Right cardiac atrium (tissue), 5 donors: ENCODE data around the gene WRNIP1. TPM values are rescaled to one million over a fixed set of nuclear protein-coding genes. Genes with fewer than 3 reads are reported as not detected.

ENCODE experiments used
- ATAC-seq, 2 donors: fragments of 200-7000 bp; cut with Tn5 transposase; one replicate each; pipeline versions ENCODE4 v1.8.0 to v1.9.1; 2020; ENCODE audit warnings: moderate library complexity in 2 of 2, mild to moderate bottlenecking in 1 of 2
- DNase-seq, 3 donors: peaks; one replicate each; pipeline ENCODE4 v3.0.0-alpha.2; 2020
- H3K27ac ChIP-seq: one replicate; pipeline ENCODE4 v1.5.1; 2013; ENCODE audit warnings: mild to moderate bottlenecking, low read length, control low read depth, moderate library complexity
- H3K27me3 ChIP-seq: one replicate; pipeline ENCODE4 v1.6.1; 2013; ENCODE audit not compliant: control insufficient read depth, insufficient read depth
- H3K4me1 ChIP-seq: one replicate; pipeline ENCODE4 v1.6.1; 2013; ENCODE audit warnings: low read length; ENCODE audit not compliant: control insufficient read depth, insufficient read depth
- H3K4me3 ChIP-seq: one replicate; pipeline ENCODE4 v1.5.1; 2013; ENCODE audit warnings: low read length, control low read depth
- H3K9me3 ChIP-seq: one replicate; pipeline ENCODE4 v1.6.1; 2013; ENCODE audit warnings: low read length; ENCODE audit not compliant: control insufficient read depth
- WGBS: extraction: QIAGEN DNeasy Blood & Tissue Kit; methylation state at CpG from one replicate; pipeline ENCODE4 v1.1.7; 2013; 5-methylcytosine and 5-hydroxymethylcytosine counted together
- intact Hi-C, 4 donors: fragments of 100-400 bp; cut with DNase I; formaldehyde crosslinking; loops; one replicate each; pipeline versions ENCODE4 v1.11.0 to v1.14.0; 2022 to 2023
- polyA plus RNA-seq: library from polyadenylated mRNA; stranded (reverse); fragments of 200-250 nt; gene quantifications from one replicate; pipeline ENCODE4 v1.2.3, GENCODE V29; 2013
- total RNA-seq, 4 donors: library from RNA; stranded (reverse); fragmentation: NEBNext Ultra II Directional; extraction: Animal tissue kit (Norgen Biotek cat#: 25700); gene quantifications; one replicate each; pipeline ENCODE4 v1.2.1, GENCODE V29; 2021
- donor health status: healthy with polysubstance abuse.
- donor health status: DM: no; HTN: yes; CAD: no.
- donor health status: DM: no; HTN: no; CAD: no.
- donor health status: DM: no; HTN: yes; CAD: no; lungs with severe emphysema.
- donor health status: DM: yes; HTN: yes; CAD: no.

The WRNIP1 gene
- total and polyA plus RNA-seq, 5 donors, result 34.7 to 49.3 (median 44.1) TPM

GRCh38 chr6:2790588-2791449, 25.6 kb downstream of the WRNIP1 start:
- peak; percentile 85 to 87 for ATAC-seq
- Histone ChIP-seq H3K4me3 (no peak overlapping the region), H3K27ac (peak overlapping the region; percentile 62), H3K4me1 (peaks cover 5% of the 10 kb centered on the region), H3K9me3 (no peaks in the 10 kb centered on the region), H3K27me3 (no peaks in the 10 kb centered on the region)
- 37% methylated on average over 11 of the region's 11 CpGs for WGBS
- intact Hi-C loops, result loop anchor here in 3 of 4 donors (5.0 to 10.0 kb wide), 3 partner anchors 51 to 144 kb away; partner anchors contain the start of gene SERPINB1 (in 3 of the 3)
- peak; percentile 61 to 80 (median 72) for DNase-seq

- H3K4me3 ChIP-seq, result no peak overlapping the region
- WGBS, result 55% methylated on average over 4 of the region's 4 CpGs
Observed at GRCh38 chr6:2791450-2791974, 26.3 kb downstream of the WRNIP1 start.

DNA sequence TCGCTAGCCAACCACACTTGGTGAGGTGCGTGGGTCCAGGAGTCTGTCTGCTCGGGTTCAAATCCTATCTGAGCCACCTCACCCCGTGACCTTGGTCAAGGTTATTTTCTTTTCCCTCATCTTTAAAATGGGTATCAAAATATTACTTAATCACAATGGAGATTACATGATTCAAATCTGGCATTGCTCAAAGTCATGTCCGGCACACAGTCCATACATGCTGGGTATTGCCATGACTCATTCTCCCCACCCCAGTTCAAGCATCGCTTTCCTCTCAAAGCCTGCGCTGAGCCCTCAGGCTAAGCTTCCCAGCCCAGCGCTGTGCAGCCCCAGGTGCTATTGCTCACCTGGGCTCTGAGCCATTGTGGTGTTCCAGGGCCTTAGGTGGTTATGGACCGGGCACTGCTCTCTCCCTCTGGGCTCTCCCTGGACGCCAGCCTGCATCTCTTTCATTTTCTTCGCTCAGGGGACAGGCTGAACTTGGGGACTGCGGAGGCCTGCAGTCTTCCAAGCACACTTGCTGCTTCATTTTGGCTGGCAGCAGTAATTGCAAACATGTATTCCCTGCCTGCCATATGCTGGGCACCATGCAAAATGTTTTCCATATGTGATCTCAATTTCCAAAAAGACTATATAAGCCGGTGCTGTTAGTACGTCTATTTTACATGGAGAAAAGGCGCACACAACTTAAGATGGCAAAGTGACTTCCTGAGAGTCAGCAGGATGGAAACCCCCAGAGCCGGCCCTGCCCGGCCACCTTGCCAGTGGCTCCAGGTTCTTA, 27.3 kb downstream of the WRNIP1 start:
- no peak for DNase-seq
- intact Hi-C loops, result loop anchor here in 3 of 4 donors (5.0 to 10.0 kb wide), 3 partner anchors 50 to 142 kb away; partner anchors contain the start of gene SERPINB1 (in 3 of the 3)
- 94% methylated on average over 17 of the region's 17 CpGs for WGBS
- H3K27ac ChIP-seq, result peak overlapping the region; percentile 28
- H3K9me3 ChIP-seq, result no peaks in the 10 kb centered on the region
- no peak overlapping the region for H3K4me3 ChIP-seq
- H3K27me3 ChIP-seq, result no peaks in the 10 kb centered on the region
- ATAC-seq, result no peak
- peaks cover 5% of the 10 kb centered on the region for H3K4me1 ChIP-seq

More at GRCh38 chr6:2791450-2791974, 26.3 kb downstream of the WRNIP1 start:
- DNase-seq, result no peak
- Histone ChIP-seq H3K4me1 (peaks cover 5% of the 10 kb centered on the region), H3K27ac (no peak overlapping the region), H3K27me3 (no peaks in the 10 kb centered on the region), H3K9me3 (no peaks in the 10 kb centered on the region)
- ATAC-seq, result no peak
- intact Hi-C loops, result loop anchor here in 3 of 4 donors (5.0 to 10.0 kb wide), 3 partner anchors 51 to 143 kb away; partner anchors contain the start of gene SERPINB1 (in 3 of the 3)

GRCh38 chr6:2793534-2794151, 28.4 kb downstream of the WRNIP1 start:
- ATAC-seq (peak; percentile 6 to 14), DNase-seq (peak in 2 of 3 donors; percentile 34 to 60)
- no peak overlapping the region for H3K27ac ChIP-seq
- H3K27me3 ChIP-seq, result no peaks in the 10 kb centered on the region
- H3K4me3 ChIP-seq, result no peak overlapping the region
- no peaks in the 10 kb centered on the region for H3K9me3 ChIP-seq
- intact Hi-C loops, result loop anchor here in 3 of 4 donors (5.0 to 10.0 kb wide), 3 partner anchors 49 to 141 kb away; partner anchors contain the start of gene SERPINB1 (in 3 of the 3)
- 45% methylated on average over 9 of the region's 9 CpGs for WGBS
- peaks cover 5% of the 10 kb centered on the region for H3K4me1 ChIP-seq

GRCh38 chr6:2794171-2794730, 29.1 kb downstream of the WRNIP1 start:
- DNase-seq (no peak), ATAC-seq (no peak)
- no peak overlapping the region for H3K27ac ChIP-seq
- no peak overlapping the region for H3K4me3 ChIP-seq
- H3K9me3 ChIP-seq, result no peaks in the 10 kb centered on the region
- intact Hi-C loops, result loop anchor here in 3 of 4 donors (5.0 to 10.0 kb wide), 3 partner anchors 48 to 141 kb away; partner anchors contain the start of gene SERPINB1 (in 3 of the 3)
- WGBS, result 72% methylated on average over 5 of the region's 5 CpGs
- H3K4me1 ChIP-seq, result peaks cover 5% of the 10 kb centered on the region
- no peaks in the 10 kb centered on the region for H3K27me3 ChIP-seq

GRCh38 chr6:2795162-2795561, 30.0 kb downstream of the WRNIP1 start:
- WGBS, result 79% methylated on average over 2 of the region's 2 CpGs
- ATAC-seq (no peak), DNase-seq (no peak)
- Histone ChIP-seq H3K4me1 (peaks cover 5% of the 10 kb centered on the region), H3K9me3 (no peaks in the 10 kb centered on the region), H3K27me3 (no peaks in the 10 kb centered on the region), H3K4me3 (no peak overlapping the region), H3K27ac (no peak overlapping the region)
- intact Hi-C loops, result loop anchor here in 2 of 4 donors (10.0 kb wide), 2 partner anchors 50 to 140 kb away; partner anchors contain the start of gene SERPINB1 (in 1 of the 2)

- WGBS, result 88% methylated on average over 16 of the region's 16 CpGs
- no peak overlapping the region for H3K27ac ChIP-seq
- intact Hi-C loops, result loop anchor here in 2 of 4 donors (10.0 kb wide), 2 partner anchors 49 to 139 kb away; partner anchors contain the start of gene SERPINB1 (in 1 of the 2)
Observed at GRCh38 chr6:2795956-2796355, 30.8 kb downstream of the WRNIP1 start.

GRCh38 chr6:2796861-2797260, 31.7 kb downstream of the WRNIP1 start:
- no peak for ATAC-seq
- Histone ChIP-seq H3K4me3 (no peak overlapping the region), H3K27ac (no peak overlapping the region), H3K27me3 (no peaks in the 10 kb centered on the region), H3K9me3 (no peaks in the 10 kb centered on the region), H3K4me1 (peaks cover 5% of the 10 kb centered on the region)
- intact Hi-C loops, result loop anchor here in 2 of 4 donors (10.0 kb wide), 2 partner anchors 48 to 138 kb away; partner anchors contain the start of gene SERPINB1 (in 1 of the 2)
- no peak for DNase-seq
- WGBS, result 72% methylated on average over 6 of the region's 6 CpGs

More at GRCh38 chr6:2795956-2796355, 30.8 kb downstream of the WRNIP1 start:
- no peaks in the 10 kb centered on the region for H3K27me3 ChIP-seq
- ATAC-seq (no peak), DNase-seq (no peak)
- H3K4me1 ChIP-seq, result peaks cover 5% of the 10 kb centered on the region
- no peak overlapping the region for H3K4me3 ChIP-seq
- H3K9me3 ChIP-seq, result no peaks in the 10 kb centered on the region

GRCh38 chr6:2797564-2798031, 32.4 kb downstream of the WRNIP1 start:
- peaks cover 5% of the 10 kb centered on the region for H3K4me1 ChIP-seq
- no peak overlapping the region for H3K4me3 ChIP-seq
- H3K27me3 ChIP-seq, result no peaks in the 10 kb centered on the region
- 51% methylated on average over 3 of the region's 3 CpGs for WGBS
- intact Hi-C loops, result loop anchor here in 2 of 4 donors (10.0 kb wide), 2 partner anchors 47 to 137 kb away; partner anchors contain the start of gene SERPINB1 (in 1 of the 2)
- H3K27ac ChIP-seq, result no peak overlapping the region
- ATAC-seq (no peak), DNase-seq (no peak)
- no peaks in the 10 kb centered on the region for H3K9me3 ChIP-seq
